Neural progenitor cell (in vitro differentiated cells): ENCODE results near the gene CHCHD6.

Experiments
- CTCF ChIP-seq: fragments of 200-600 bp; sonication (generic); IDR thresholded peaks from 2 replicates; pipeline ENCODE4 v1.5.1; 2017; ENCODE audit warnings: antibody characterized with exemption, mild to moderate bottlenecking
- EZH2 ChIP-seq: fragments of 200-600 bp; sonication (generic); IDR thresholded peaks from 2 replicates; pipeline ENCODE4 v1.6.1; 2017; ENCODE audit warnings: antibody characterized with exemption, mild to moderate bottlenecking, moderate library complexity
- EZH2phosphoT487 ChIP-seq: fragments of 200-600 bp; sonication (generic); IDR thresholded peaks from 2 replicates; pipeline ENCODE4 v1.6.1; 2017; ENCODE audit warnings: antibody characterized with exemption

GRCh38 chr3:126763035-126763434, 59.0 kb downstream of the CHCHD6 start:
- TF ChIP-seq EZH2 (no peak), CTCF (no peak), EZH2phosphoT487 (no peak)
